GM19351 (cell line): ENCODE measurements around the gene LPIN3.

Experiments used
- ATAC-seq: cut with Tn5 transposase; IDR thresholded peaks from one replicate; pipeline ENCODE4 v1.9.1; 2021; ENCODE audit warnings: mild to moderate bottlenecking, moderate library complexity; ENCODE audit not compliant: unreplicated experiment

Gene LPIN3

GRCh38 chr20:41390889-41391288, 50.3 kb downstream of the LPIN3 start:
- ATAC-seq: no peak

DNA sequence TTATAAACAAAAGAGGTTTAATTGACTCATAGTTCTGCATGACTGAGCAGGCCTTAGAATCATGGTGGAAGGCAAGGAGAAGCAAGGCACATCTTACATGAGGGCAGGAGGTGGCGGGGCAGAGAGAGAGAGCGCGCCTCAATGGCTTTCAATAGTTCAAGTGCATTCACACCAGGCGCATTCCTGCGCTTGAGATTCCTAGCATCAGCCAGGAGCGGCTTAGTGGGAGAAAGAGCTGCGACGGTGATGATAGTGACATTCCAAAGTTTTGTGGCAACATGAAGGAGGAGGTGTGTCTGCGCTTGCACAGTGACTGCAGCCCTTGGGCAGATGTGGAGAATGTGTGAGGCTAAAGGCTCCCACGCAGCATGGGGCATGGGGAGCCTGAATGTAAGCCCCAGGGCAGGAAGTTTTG, 51.0 kb downstream of the LPIN3 start:
- no peak for ATAC-seq

DNA sequence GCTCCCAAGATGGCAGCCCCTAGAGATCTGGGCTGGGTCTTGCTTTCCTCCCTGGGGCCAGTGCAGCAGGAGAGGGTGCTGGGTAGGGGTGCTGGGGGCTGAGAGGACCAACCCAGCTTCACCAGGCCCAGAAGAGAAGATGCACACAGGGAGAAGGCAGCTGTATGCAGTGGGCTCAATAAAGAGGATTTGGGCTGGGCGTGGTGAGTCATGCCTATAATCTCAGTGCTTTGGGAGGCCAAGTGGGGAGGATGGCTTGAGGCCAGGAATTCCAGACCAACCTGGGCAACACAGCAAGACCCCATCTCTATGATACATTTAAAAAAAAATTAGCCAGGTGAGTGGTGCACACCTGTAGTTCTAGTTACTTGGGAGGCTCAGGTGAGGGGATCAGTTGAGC, 51.7 kb downstream of the LPIN3 start:
- no peak for ATAC-seq

DNA sequence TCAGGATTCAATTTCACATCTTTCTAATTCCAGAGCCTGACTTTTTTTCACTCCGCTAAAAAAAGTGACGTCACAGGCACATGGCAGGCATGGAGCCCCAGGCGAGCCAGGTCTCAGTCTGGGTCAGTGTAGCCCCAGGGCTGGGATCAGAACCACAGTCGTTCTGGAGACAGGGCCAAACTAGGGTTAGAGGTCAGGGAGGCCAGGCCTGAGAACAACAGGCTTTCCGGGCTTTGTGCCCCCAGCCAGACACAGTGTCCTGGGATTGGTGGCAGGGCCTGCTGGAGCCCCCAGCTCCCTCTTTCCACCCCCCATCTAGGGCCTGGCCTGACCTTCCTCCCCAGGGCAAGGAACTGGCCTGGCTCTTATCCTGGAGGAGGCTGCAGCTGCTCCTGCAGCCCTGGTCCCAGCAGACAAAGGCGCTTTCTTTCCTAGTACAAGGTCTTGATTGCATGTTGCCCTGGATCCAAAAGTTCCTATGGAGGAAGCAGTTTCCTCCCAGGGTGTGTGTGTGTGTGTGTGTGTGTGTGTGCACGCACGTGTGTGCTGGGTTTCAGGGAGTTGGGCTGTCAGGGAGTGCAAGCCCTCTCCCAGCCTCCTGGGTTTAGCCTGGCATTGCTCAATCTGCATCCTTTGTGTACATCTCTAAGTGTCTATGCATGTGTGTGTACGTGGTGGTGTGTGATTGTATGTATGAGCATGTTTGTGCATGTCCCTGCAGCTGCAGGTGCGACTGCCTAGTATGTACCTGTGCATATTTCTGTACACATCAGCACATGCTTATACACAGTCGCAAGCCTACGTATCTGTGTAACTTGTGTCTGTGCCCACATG, 52.5 kb downstream of the LPIN3 start:
- no peak for ATAC-seq

DNA sequence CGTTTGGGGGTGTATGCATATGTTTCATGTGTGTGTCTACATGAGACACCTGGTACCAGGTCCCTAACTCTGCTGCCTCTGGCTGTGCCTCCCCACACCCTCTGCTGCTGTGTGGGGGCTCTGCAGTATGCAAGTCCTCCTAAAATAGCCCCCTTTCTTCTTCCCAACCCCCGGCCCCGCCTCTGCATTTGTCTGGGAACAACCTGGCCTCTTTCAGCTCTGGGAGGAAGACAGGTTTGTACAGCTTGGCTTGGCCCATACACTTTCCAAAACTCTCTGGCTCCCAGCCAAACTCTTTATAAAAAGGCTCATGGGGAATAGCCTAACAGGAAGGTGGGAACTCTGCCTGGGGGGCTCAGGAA, 53.1 kb downstream of the LPIN3 start:
- no peak for ATAC-seq

DNA sequence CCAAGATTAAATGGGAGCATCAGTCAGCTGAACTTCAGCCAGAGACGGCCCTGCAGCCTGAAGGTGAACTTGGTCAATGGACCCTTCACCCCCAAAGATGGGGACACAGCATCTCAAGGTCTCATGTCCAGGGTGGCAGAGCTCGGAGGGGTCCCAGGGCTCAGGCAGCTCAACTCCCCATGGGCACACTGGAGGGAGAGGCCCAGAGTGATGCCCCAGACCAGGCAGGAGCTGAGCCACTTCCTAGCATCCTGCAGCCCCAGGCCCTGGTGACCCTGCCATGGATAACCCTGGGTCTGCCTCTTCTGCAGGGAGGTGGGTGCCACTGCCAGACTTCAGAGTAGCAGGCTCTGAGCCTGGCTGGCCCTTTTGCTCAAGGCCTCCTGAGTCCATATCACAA, 53.5 kb downstream of the LPIN3 start:
- ATAC-seq: no peak

DNA sequence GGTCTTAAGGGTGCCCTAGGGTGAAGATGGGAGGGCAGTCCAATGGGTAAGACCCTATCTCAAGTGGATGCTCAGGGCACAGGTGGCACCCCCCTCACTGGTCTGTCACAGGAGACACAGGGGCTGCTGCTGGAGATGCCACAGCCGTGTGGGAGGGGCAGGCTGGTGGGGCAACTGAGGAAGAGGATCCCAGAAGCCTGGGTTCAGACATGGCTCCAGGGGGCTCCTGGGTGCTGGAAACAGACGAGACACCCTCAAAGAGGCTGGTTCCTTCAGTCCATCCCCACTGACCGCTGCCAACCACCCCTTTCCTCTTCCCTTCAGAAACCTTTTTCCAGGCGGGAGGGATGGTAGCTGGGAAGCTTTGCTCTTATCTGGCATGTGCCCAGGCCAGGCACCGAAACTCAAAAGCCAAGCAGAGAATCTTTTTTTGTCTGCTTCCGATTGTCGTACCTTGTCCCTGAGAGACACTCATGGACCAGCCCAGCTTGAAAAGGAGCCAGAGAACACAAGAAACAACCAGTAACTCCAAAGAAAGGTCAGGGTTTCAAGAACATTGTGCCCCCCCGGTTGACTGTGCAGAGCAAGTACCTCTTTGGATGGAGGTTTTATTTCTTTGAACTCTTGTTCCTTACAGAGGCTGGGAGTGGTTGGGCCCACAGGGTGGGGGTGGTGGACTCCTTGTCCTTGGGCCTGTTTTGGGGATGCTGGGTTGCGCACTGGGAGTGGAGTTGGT, 54.5 kb downstream of the LPIN3 start:
- ATAC-seq: no peak

GRCh38 chr20:41395667-41396664, 55.3 kb downstream of the LPIN3 start:
- ATAC-seq: no peak

DNA sequence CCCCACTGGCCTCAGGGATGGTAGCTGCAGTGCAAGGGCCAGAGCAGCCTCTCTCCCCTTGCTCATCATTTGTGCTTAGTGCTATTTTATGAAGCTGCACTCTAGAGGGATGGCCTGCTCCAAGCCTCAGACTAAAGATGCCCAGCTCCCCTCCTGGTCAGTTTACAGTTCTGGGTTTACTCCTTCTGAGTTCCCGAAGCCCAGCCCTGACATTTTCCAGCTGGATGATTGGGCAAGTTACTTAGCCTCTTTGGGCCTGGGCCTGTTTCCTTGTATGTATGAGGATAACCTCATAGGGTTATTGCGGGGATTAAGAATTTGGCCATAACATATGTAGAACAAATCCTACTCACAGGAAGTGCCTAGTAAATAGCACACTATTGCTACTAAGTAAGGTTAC, 57.8 kb downstream of the LPIN3 start:
- no peak for ATAC-seq

DNA sequence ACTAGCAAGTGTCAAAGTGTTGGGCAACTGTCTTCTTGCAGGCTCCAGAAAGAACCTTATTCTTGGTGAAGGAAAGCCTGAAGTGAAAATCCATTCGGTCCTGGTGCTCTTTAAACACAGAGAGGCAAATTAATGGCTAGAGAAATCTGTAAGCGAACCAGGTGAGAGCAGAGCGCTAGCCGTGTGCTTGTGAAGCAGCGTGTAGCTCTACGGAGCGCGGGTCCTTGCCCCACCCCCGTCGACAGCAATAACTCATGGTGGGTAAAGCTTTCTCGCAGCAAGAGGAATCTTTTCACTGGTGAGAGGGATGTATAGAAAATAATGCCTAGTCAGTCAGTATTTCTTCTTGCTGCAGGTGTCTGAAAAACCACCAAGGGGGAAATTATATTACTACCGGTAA, 63.0 kb downstream of the LPIN3 start:
- no peak for ATAC-seq

DNA sequence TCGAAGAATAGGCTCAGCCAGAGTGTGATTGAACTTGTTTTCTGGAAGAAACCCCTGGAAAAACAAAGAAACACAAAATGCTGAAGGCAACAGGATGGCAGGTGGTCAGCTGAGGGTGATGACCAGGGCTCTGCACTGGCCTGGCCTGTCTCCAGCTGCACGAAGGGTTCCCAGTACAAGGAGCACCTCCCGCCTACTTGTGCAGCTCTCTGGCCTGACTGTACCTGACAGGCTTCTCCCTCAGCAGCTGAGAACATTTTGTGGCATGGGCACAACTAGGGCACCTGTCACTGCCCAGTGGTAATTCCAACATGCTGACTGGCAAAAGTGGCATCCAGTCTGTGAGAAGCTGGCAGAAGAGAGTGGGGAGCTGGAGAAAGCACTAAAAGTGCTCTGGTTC, 64.8 kb downstream of the LPIN3 start:
- ATAC-seq: no peak

DNA sequence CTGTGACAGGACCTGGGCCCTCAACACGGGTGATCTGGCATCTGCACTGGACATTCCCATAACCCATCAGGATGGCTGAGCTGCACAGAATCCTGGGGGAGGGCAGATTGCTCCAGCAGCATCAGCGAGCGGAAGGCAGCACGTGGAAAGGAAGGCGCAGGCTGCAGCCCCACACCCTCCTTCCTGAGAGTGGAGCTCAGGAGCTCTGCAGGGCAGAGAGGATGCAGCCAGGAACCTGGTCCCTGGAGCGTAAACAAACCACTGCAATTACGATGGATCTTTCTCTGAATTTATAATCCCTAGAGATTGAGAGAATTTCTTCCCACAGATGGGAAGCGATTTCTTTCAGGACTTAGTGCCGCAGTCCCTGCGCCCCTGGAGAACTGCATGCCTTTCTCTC, 65.7 kb downstream of the LPIN3 start:
- no peak for ATAC-seq

DNA sequence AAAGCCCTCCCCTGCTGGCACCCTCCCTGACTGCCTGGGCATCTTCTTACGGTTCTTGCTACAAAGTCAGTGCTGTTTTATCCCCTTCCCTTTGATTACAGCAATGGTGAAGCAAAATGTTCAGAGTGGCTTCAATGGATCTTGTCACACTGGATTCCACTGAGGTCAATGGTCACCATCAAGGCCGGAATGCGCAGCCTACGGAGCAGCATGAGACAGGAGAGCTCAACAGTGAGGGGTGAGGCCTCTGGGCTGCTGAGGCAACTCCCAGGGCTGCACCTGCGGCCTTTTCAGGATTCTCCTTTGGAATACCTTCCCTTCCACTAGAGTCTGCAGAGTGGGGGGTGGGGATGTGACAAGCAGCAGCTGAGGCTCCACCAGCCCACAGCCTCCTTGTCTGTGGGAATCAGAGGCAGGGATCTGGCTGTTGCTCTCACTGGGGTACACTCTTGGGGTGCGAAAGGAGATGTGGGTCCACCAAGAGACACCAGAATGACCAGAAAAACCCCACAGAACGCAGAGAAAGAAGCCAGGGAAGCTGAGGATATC, 66.3 kb downstream of the LPIN3 start:
- no peak for ATAC-seq

DNA sequence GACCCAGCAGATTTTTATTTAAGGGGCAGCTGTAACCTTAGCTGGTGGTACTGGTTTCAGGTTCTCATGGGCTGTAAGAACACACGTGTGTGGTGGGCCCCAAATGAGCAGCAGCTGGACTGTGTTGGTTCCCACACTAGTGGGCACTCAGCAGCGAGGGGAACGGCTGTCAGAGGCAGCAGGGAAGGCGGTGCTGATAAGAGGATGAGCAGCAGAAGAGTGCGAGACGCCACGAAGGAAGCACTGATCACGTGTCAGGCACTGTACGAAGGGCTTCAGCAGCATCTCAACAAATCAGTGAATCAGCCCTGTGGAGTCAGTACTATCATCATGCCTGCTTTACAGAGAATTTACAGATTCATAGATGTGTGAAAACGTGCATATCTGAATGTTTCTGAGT, 67.0 kb downstream of the LPIN3 start:
- no peak for ATAC-seq

- ATAC-seq: peak; percentile 75
Measured at GRCh38 chr20:41408156-41408794, 67.7 kb downstream of the LPIN3 start.

DNA sequence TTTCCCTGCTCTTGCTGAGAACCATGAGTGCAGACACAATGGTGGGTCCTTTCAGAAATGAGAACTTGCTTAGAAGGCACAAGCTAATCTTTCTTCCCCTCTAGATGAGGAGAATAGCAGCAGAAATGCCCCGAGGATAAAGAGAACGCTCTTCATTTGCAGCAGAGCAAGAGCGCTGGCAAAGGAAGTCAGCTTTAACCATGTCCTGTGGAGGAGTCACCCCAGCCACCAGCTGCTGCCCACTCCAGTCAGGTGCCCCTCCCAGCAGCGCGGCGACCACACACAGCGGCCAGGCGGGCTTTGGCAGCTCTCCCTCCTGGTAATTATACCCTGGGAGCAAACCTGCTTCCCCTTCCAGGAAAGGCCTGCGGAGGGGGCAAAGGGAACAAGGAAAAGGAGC, 68.4 kb downstream of the LPIN3 start:
- ATAC-seq: no peak
